Medulla oblongata (tissue), 1 donor: ENCODE data around the gene PLD5.
"Not testable (repeated sequence)": the region's sequence is repeated elsewhere in the genome, so short reads cannot be mapped to it uniquely, and the experiment has no call there.

Experiments
- DNase-seq: peaks from one replicate; pipeline ENCODE4 v3.0.0-alpha.2; 2015; ENCODE audit errors: extremely low spot score

Gene PLD5

GRCh38 chr1:242282758-242283485, 241.6 kb downstream of the PLD5 start:
- not testable (repeated sequence) for DNase-seq

DNA sequence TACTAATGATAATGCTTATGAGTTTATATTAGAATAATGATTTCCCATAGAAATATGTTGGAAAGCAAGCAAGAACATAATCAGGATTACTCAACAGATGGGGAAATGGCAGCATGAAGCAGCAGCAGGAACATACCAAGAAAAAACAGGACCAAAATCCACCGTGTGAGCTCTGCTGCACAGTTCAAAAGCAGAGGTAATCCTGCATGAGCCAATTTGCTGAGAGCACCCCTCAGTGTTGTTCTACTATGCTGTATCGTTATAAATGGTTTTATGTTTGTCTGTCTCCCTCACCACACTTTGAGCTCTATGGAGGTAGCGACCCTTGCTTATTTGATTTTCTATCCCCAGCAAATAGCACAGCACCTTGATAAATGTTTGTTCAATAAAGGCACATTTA, 246.1 kb downstream of the PLD5 start:
- not testable (repeated sequence) for DNase-seq

DNA sequence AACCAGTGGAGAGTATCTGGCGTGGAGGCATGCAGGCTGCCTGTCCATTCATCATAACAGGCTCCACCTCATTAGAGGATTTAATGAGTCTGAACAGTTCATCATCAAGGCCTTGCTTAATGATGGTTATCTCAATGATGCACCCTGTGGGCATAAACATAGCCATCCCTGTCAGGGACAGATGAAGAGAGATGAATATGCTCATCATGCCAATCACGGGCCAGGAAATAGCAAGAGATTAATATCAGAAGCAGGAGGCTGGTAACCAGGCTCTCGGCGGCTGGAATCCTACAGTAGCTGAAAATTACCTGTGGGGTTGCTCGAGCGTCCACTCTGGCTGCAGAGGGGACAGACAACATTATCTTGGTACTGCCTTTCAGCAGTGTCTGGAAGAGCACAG, 247.7 kb downstream of the PLD5 start:
- DNase-seq = not testable (repeated sequence)

DNA sequence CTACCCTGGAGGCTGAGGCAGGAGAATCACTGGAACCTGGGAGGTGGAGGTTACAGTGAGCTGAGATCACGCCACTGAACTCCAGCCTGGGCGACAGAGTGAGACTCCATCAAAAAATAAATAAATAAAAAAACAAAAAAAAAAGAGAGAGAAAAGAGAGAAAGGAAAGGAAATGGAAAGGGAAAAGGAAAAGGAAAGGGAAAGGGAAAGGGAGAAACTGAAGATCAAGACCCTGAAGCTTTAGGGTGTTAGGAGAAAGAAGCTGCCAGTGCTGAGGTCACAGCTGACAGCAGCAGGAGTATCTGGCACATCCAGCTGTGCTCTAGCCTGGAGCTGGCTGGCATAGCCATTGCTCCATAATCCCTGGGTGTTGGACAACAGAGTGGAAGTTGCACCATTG, 257.5 kb downstream of the PLD5 start:
- DNase-seq = not testable (repeated sequence)

- not testable (repeated sequence) for DNase-seq
Observed at GRCh38 chr1:242264419-242264818, 260.1 kb downstream of the PLD5 start.

GRCh38 chr1:242245255-242245654, 279.2 kb downstream of the PLD5 start:
- DNase-seq = peak; percentile 72

DNA sequence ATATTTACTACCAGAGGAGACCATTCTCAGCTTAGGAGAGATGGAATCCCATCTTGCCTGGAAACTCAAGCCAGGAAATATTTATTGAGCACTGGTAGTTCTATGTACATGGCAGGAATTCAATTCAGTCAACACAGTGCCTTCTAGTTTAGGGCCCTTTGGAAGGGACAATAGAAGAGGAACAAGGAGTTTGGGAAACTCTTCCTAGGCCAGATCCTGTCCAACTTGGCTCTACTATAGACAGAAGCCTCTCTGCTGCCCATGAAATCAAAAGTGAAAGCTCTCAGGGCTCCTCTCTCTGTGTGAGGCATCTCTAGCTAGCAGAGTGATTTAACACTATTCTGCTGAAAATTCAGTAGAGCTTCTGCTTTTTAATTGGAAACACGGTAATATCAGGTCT, 281.0 kb downstream of the PLD5 start:
- DNase-seq = peak; percentile 60

- DNase-seq = peak; percentile 33
Observed at GRCh38 chr1:242242983-242243382, 281.5 kb downstream of the PLD5 start.

DNA sequence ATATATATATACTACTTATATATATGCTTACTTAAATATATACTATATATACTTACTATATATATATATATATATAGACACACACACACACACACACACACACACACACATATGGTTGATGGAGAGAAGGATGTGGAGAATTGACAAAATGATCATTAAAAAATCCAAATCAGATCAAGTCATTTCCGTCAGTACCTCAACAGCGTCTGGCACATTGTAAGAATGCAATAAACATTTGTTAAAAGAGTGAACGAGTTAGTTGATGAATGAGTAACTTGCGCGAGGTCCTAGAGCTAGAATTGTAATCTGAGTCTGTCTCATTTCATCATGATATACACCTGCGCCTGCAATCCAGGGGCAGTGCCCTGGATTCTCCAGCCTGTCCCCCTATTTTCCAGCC, 282.6 kb downstream of the PLD5 start:
- no peak for DNase-seq

DNA sequence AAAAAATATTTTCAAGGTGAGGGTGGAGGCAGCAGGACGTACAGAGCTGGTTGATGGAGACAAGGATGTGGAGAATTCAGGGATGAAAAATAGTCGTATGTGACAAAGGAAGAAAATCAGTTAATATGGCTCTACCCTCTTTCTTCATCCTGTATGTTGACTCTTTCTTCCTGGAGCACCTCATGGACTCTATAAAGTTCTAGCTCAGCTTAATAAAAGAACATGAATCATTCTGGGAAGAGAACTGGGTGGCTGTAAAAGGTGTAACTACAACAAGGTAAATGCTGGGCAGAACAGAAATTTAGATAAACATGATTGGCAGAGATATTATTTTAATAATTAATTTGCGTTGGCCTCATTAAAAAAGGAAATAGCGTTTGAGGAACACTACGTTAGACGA, 283.8 kb downstream of the PLD5 start:
- DNase-seq = no peak

GRCh38 chr1:242240077-242240476, 284.4 kb downstream of the PLD5 start:
- no peak for DNase-seq

DNA sequence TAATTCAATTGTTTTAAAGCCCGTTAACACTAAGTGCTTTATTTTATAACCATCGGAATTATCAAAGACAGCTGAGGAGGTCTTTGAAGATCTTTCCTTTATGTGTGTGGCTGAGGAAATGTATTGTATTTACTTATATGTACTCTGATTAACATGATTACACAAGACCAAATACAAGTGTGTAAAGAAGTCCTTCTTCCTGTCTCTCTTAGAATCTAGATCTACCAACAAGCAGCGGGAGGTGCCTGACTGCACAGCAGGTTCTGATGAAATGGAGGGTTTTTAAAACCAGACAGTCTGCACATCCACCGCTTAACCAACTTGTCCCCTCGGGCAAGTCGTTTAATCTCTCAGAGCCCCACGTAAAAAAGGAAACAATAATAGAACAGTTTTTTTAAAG, 285.1 kb downstream of the PLD5 start:
- DNase-seq = no peak

GRCh38 chr1:242237051-242237450, 287.4 kb downstream of the PLD5 start:
- DNase-seq = no peak

- DNase-seq = no peak
Observed at GRCh38 chr1:242228991-242229390, 295.5 kb downstream of the PLD5 start.

GRCh38 chr1:242225767-242226573, 298.5 kb downstream of the PLD5 start:
- DNase-seq = no peak

GRCh38 chr1:242224878-242225766, 299.4 kb downstream of the PLD5 start:
- not testable (repeated sequence) for DNase-seq

DNA sequence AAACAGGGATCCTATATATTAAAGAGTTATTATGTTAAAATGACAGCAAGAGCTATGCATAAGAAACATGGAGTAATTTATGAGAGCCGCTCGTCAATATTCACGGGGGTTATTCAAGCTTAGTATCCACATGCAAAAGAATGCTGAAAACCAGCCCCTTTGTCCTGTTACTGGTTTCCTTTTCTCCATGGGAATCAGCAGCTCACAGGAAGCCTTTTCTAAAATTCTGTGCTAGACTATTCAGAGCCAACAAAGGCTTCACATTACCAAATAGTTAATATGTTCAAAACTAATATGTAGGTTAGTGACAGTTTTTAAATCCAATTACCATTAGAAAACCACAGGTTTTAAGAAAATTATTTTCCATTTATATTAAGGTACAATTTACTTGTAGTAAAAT, 300.0 kb downstream of the PLD5 start:
- no peak for DNase-seq

- DNase-seq = no peak
Observed at GRCh38 chr1:242219905-242220304, 304.6 kb downstream of the PLD5 start.

GRCh38 chr1:242219298-242219901, 305.1 kb downstream of the PLD5 start:
- no peak for DNase-seq

- DNase-seq = no peak
Observed at GRCh38 chr1:242216368-242216767, 308.1 kb downstream of the PLD5 start.

- not testable (repeated sequence) for DNase-seq
Observed at GRCh38 chr1:242214455-242214854, 310.0 kb downstream of the PLD5 start.

DNA sequence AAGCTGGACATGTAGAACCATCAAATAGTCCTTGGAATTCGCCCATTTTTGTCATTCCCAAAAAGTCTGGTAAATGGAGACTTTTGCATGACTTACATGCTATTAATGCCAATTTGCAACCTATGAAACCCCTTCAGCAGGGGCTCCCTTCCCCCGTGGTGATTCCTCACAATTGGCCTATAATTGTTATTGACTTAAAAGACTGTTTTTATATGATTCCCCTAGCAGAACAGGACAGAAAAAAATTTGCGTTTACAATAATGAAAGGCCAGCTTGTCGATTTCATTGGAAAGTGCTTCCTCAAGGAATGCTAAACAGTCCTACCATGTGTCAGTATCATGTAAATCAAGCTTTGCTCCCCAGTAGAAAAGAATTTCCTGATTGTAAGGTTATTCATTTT, 311.5 kb downstream of the PLD5 start:
- DNase-seq = not testable (repeated sequence)
